K562 (cell line): ENCODE measurements around the gene SPRY4. TPM values are rescaled to one million over a fixed set of nuclear protein-coding genes. Genes with fewer than 3 reads are reported as not detected.
A peak's percentile ranks its signal among the peaks of the same experiment; 100 is the strongest.

Experiments
- MTA1 ChIP-seq: fragments of 450-650 bp; IDR thresholded peaks from 2 replicates; pipeline ENCODE4 v1.6.1; 2017; ENCODE audit warnings: borderline replicate concordance
- OTX1 ChIP-seq: fragments of 450-650 bp; formaldehyde crosslinking; IDR thresholded peaks from 2 replicates; pipeline ENCODE4 v1.4.0; 2022; ENCODE audit warnings: mild to moderate bottlenecking
- POLR2AphosphoS2 ChIP-seq: IDR thresholded peaks from 2 replicates; pipeline ENCODE4 v1.6.1; 2012; ENCODE audit warnings: low read length, improper control_type of control experiment
- RREB1 ChIP-seq: fragments of 250-450 bp; sonication (Bioruptor Pico); IDR thresholded peaks from 2 replicates; pipeline ENCODE4 v1.4.0; 2020
- ZBTB34 ChIP-seq: fragments of 250-450 bp; sonication (Bioruptor Pico); IDR thresholded peaks from 2 replicates; pipeline ENCODE4 v1.8.0; 2021; ENCODE audit warnings: mild to moderate bottlenecking, moderate library complexity
- ZNF408 ChIP-seq: fragments of 250-450 bp; sonication (Bioruptor Pico); IDR thresholded peaks from 2 replicates; pipeline ENCODE4 v1.4.0; 2020; ENCODE audit warnings: low read depth, mild to moderate bottlenecking, moderate library complexity
- ZNF75A ChIP-seq: fragments of 450-650 bp; formaldehyde crosslinking; IDR thresholded peaks from 2 replicates; pipeline ENCODE4 v1.4.0; 2020; ENCODE audit warnings: mild to moderate bottlenecking
- ZNF76 ChIP-seq: fragments of 250-450 bp; sonication (Bioruptor Pico); IDR thresholded peaks from 2 replicates; pipeline ENCODE4 v1.4.0; 2020; ENCODE audit warnings: mild to moderate bottlenecking, moderate library complexity, borderline replicate concordance
- ZNF780A ChIP-seq: fragments of 250-450 bp; sonication (Bioruptor Pico); IDR thresholded peaks from 2 replicates; pipeline ENCODE4 v1.5.0; 2021; ENCODE audit warnings: mild to moderate bottlenecking
- polyA plus RNA-seq, 8 experiments: library from polyadenylated mRNA; depleted of rRNA in 4 of 8; stranded (reverse) in 5 of 8; unstranded in 3 of 8; fragments of >200 nt; fragmentation: Nextera tagmentation in 2 of 8; fragmentation: Illumina TruSeq in 1 of 8; extraction: Ambion mirVana in 2 of 8; extraction: Trizol in 1 of 8; gene quantifications; 2 replicates each; pipeline versions ENCODE4 v1.2.1 to v1.2.3, GENCODE V29; 2011 to 2014; ENCODE audit warnings: inconsistent platforms in 1 of 8, missing spikeins in 1 of 8
- total RNA-seq, 7 experiments: library from RNA; depleted of rRNA in 6 of 7; stranded (reverse); fragments of >200 nt in 6 of 7; fragmentation: Illumina TruSeq in 2 of 7; extraction: Trizol in 2 of 7; gene quantifications; 2 replicates each; pipeline versions ENCODE4 v1.2.1 to v1.2.3, GENCODE V29; 2011 to 2021; ENCODE audit warnings: low replicate concordance in 1 of 7
- TF ChIP-seq, protein P1 (sequence below): fragments of 250-450 bp; sonication (Bioruptor Pico); IDR thresholded peaks from 2 replicates; pipeline ENCODE4 v1.5.0; 2021; ENCODE audit warnings: mild to moderate bottlenecking, moderate library complexity
- TF ChIP-seq, protein P2 (sequence below): sonication (generic); formaldehyde crosslinking; IDR thresholded peaks from 2 replicates; pipeline ENCODE4 v1.4.0; 2020; ENCODE audit warnings: mild to moderate bottlenecking, missing genetic modification reagents

SPRY4 gene
- total and polyA plus RNA-seq, 9 of the 15 experiments (the other 6 are each of a cell fraction or from before 2014, with no cell fraction given), result 2.6 to 24.2 (median 9.5) TPM

DNA sequence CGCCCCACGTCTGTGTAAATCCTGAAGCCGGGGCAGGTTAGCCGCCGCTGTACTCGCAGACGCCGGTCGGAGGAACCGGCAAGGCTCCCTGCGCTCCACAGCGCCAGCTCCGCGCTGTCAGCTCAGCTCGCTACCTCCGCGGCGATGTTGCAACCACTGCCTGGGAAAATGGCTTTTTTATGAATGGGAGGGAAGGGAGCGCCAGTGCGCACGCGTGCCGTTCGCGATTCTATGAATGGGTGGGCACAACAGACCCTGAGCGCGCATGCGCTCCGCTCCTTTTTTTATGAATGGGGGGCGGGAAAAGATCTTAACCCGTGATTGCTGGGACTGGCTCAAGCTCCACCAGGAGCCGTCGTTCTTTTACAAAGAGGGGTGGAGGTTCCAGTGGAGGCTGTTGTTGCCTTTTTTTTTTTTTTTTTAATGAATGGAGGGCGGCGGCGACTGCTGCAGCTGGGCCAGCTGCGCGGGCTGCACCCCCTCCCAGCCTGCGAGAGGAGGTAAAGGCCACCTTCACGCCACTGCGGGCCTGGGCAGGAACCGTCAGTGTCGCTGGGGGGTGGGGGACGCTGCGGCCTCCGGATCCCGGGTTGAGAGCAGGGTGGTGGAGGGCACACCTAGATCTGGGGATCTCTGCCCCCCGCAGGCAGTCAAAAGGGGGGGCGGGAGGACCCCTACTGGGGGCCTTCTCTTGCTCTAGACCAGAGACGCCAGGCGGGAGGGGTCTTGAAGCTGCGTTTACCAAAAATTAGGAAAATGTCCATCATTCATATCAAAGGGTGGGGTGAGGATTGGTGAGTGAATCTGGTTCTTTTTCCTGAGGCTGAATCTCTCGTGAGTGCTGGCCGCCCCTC lies at the start of gene SPRY4 (continued):
- TF ChIP-seq RREB1 (peak; percentile 76; the same call in 1 of the 2 replicates), ZNF76 (no peak), ZNF75A (no peak), ZBTB34 (CRISPR knock-in tag) (no peak), POLR2AphosphoS2 (no peak; the same call in 1 of the 2 replicates), MTA1 (no peak), ZNF408 (CRISPR knock-in tag) (no peak), ZNF780A (CRISPR knock-in tag) (no peak), OTX1 (CRISPR knock-in tag) (no peak)
- TF ChIP-seq, protein P1, sequence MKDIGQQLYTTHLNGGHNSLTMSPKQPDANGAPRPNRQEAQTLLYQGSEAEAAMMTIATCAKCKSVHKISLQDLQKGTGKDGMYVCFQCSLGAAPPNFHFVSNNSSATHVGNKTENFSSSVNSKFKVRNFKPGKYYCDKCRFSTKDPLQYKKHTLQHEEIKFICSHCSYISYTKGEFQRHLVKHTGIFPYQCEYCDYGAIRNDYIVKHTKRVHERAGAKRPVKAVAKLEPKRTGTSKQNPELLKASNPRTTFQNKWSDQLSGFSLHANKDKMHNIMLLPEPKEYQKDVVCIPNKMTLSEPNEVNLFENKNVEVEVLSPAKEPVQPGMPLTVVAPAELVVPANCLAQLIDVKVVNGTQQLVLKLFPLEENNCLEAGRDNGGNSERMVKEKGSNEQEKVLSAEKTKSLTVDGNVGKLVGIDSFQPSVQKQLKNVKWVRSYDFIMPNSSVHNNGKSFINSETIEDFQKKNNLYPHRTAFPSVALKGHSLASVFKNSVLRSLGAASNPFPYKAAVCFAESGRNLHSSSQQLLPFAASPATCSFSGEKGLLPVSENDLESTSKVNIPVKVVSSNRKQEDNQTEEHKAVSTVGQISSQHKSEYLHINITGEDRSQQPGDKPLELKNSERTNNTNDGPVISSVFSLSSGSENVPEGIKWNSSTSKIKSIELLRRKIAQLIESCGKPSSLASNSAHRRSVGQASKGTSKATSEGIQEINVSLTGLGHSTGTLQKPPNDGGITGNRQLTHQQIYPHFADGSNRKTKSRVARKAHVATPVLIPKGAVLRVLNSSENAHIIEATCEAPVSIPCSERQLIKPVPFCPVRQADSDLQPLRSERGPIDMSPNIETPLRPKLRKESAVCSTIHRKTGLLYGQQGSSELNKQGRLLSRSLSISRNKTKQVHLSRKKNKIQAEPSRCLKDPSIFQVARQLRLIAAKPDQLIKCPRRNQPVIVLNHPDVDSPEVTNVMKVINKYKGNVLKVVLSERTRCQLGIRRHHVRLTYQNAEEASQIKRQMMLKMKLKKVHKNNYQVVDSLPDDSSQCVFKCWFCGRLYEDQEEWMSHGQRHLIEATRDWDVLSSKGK (CRISPR knock-in tag), result no peak
- TF ChIP-seq, protein P2, sequence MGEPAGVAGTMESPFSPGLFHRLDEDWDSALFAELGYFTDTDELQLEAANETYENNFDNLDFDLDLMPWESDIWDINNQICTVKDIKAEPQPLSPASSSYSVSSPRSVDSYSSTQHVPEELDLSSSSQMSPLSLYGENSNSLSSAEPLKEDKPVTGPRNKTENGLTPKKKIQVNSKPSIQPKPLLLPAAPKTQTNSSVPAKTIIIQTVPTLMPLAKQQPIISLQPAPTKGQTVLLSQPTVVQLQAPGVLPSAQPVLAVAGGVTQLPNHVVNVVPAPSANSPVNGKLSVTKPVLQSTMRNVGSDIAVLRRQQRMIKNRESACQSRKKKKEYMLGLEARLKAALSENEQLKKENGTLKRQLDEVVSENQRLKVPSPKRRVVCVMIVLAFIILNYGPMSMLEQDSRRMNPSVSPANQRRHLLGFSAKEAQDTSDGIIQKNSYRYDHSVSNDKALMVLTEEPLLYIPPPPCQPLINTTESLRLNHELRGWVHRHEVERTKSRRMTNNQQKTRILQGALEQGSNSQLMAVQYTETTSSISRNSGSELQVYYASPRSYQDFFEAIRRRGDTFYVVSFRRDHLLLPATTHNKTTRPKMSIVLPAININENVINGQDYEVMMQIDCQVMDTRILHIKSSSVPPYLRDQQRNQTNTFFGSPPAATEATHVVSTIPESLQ (CRISPR knock-in tag), result no peak
